Tibial artery (tissue), 4 donors: ENCODE results near the gene SPIRE2.

ENCODE experiments used
- DNase-seq, 2 donors: peaks; one replicate each; pipeline ENCODE4 v3.0.0-alpha.2; 2019
- H3K27ac ChIP-seq, 2 donors: fragments of 200-600 bp; sonication (generic) in 1 of 2; 1 replicate in 1 of 2; 2 replicates in 1 of 2; pipeline ENCODE4 v1.5.1; 2018 to 2019; ENCODE audit warnings: mild to moderate bottlenecking in 1 of 2
- H3K27me3 ChIP-seq, 2 donors: fragments of 200-600 bp; sonication (generic) in 1 of 2; one replicate each; pipeline versions ENCODE4 v1.5.1 to v1.6.0; 2016 to 2019
- H3K36me3 ChIP-seq, 3 donors: fragments of 200-600 bp; sonication (generic) in 2 of 3; one replicate each; pipeline ENCODE4 v1.5.1; 2016 to 2019; ENCODE audit warnings: mild to moderate bottlenecking in 2 of 3
- H3K4me1 ChIP-seq, 4 donors: fragments of 200-600 bp; sonication (generic) in 2 of 4; 1 replicate in 3 of 4; 2 replicates in 1 of 4; pipeline ENCODE4 v1.5.1; 2016 to 2019
- H3K4me3 ChIP-seq, 2 donors: fragments of 200-600 bp; sonication (generic) in 1 of 2; 1 replicate in 1 of 2; 2 replicates in 1 of 2; pipeline ENCODE4 v1.5.1; 2018 to 2019; ENCODE audit warnings: mild to moderate bottlenecking in 2 of 2
- H3K9me3 ChIP-seq, 3 donors: fragments of 200-600 bp; sonication (generic) in 1 of 3; one replicate each; pipeline ENCODE4 v1.5.1; 2016 to 2019
- CTCF ChIP-seq, 2 experiments: fragments of 200-600 bp in 1 of 2; fragments of 450-650 bp in 1 of 2; IDR thresholded peaks; one replicate each; pipeline ENCODE4 v1.5.1; 2017 to 2019; ENCODE audit warnings: antibody characterized with exemption in 2 of 2, mild to moderate bottlenecking in 1 of 2, moderate library complexity in 1 of 2
- intact Hi-C: fragments of 100-400 bp; cut with DNase I; formaldehyde crosslinking; loops from one replicate; pipeline ENCODE4 v1.15.0; 2023; ENCODE audit warnings: low total_unique reads

The SPIRE2 gene

GRCh38 chr16:89845417-89845816 lies 17.1 kb downstream of the SPIRE2 start:
- no peak for TF ChIP-seq CTCF (IDR thresholded peaks at IDR 0.05)
- intact Hi-C loops: no loop called here
- no peaks in the 10 kb centered on the region for H3K9me3 ChIP-seq
- H3K4me3 ChIP-seq: no peak overlapping the region
- H3K36me3 ChIP-seq: no peaks in the 10 kb centered on the region
- no peak overlapping the region for H3K27ac ChIP-seq
- DNase-seq: no peak
- H3K4me1 ChIP-seq: peaks cover 0 to 7% (median 0%) of the 10 kb centered on the region in 4 donors
- H3K27me3 ChIP-seq: peaks cover 0 to 13% of the 10 kb centered on the region in 2 donors

GRCh38 chr16:89847051-89847939 lies 19.0 kb downstream of the SPIRE2 start:
- H3K9me3 ChIP-seq: no peaks in the 10 kb centered on the region
- H3K4me1 ChIP-seq: peaks cover 0 to 7% (median 0%) of the 10 kb centered on the region in 4 donors
- H3K27ac ChIP-seq: no peak overlapping the region
- H3K4me3 ChIP-seq: no peak overlapping the region
- H3K27me3 ChIP-seq: peaks cover 0 to 13% of the 10 kb centered on the region in 2 donors
- H3K36me3 ChIP-seq: no peaks in the 10 kb centered on the region
- no peak for DNase-seq
- intact Hi-C loops: no loop called here
- no peak for TF ChIP-seq CTCF (IDR thresholded peaks at IDR 0.05)

- no peaks in the 10 kb centered on the region for H3K9me3 ChIP-seq
- no peak overlapping the region for H3K27ac ChIP-seq
- H3K4me3 ChIP-seq: no peak overlapping the region
- peaks cover 0 to 13% of the 10 kb centered on the region in 2 donors for H3K27me3 ChIP-seq
- DNase-seq: no peak
- H3K4me1 ChIP-seq: peaks cover 0 to 4% (median 0%) of the 10 kb centered on the region in 4 donors
- TF ChIP-seq CTCF (IDR thresholded peaks at IDR 0.05): no peak
- no peaks in the 10 kb centered on the region for H3K36me3 ChIP-seq
- intact Hi-C loops: no loop called here
Observed at GRCh38 chr16:89847940-89848297, 19.6 kb downstream of the SPIRE2 start.

- DNase-seq: no peak
- intact Hi-C loops: no loop called here
- Histone ChIP-seq H3K9me3 (no peaks in the 10 kb centered on the region), H3K36me3 (no peaks in the 10 kb centered on the region), H3K4me1 (no peaks in the 10 kb centered on the region), H3K4me3 (no peak overlapping the region), H3K27me3 (peaks cover 0 to 13% of the 10 kb centered on the region in 2 donors), H3K27ac (no peak overlapping the region)
- TF ChIP-seq CTCF (IDR thresholded peaks at IDR 0.05): no peak
Observed at GRCh38 chr16:89848974-89849373, 20.7 kb downstream of the SPIRE2 start.

GRCh38 chr16:89853306-89853993 lies 25.2 kb downstream of the SPIRE2 start:
- intact Hi-C loops: no loop called here
- H3K4me1 ChIP-seq: no peaks in the 10 kb centered on the region
- H3K27me3 ChIP-seq: peaks cover 0 to 14% of the 10 kb centered on the region in 2 donors
- no peak overlapping the region for H3K4me3 ChIP-seq
- H3K27ac ChIP-seq: no peak overlapping the region
- no peak for TF ChIP-seq CTCF (IDR thresholded peaks at IDR 0.05)
- DNase-seq: no peak
- no peaks in the 10 kb centered on the region for H3K9me3 ChIP-seq
- H3K36me3 ChIP-seq: peaks cover 0 to 3% (median 0%) of the 10 kb centered on the region in 3 donors
